ENCODE data around the gene PPP1R14B. TPM values are rescaled to one million over a fixed set of nuclear protein-coding genes. Genes with fewer than 3 reads are reported as not detected.

Gene PPP1R14B
- total RNA-seq: 26.4 TPM

- H3K9me3 ChIP-seq (ENCODE audit: low read depth, low read length): no peaks in the 10 kb centered on the region
- H3K4me3 ChIP-seq (ENCODE audit: low read length): peak within 1 kb of the TSS; percentile 66
- H3K27me3 ChIP-seq (ENCODE audit: insufficient read depth, low read length): no peaks in the 10 kb centered on the region
- H3K4me1 ChIP-seq (ENCODE audit: insufficient read depth, low read length): peaks cover 49% of the 10 kb centered on the region
Measured at GRCh38 chr11:64246871-64247728, at the start of gene PPP1R14B. TSS of gene PPP1R14B (minus strand) at chr11:64246943. CDS start at chr11:64246673, 270 bp downstream.

- no peak overlapping the region for H3K4me3 ChIP-seq (ENCODE audit: low read length)
- peaks cover 38% of the 10 kb centered on the region for H3K4me1 ChIP-seq (ENCODE audit: insufficient read depth, low read length)
- no peaks in the 10 kb centered on the region for H3K9me3 ChIP-seq (ENCODE audit: low read depth, low read length)
- H3K27me3 ChIP-seq (ENCODE audit: insufficient read depth, low read length): peaks cover 90% of the 10 kb centered on the region
Measured at GRCh38 chr11:64296236-64296635, 49.5 kb upstream of the PPP1R14B start.

- peaks cover 35% of the 10 kb centered on the region for H3K4me1 ChIP-seq (ENCODE audit: insufficient read depth, low read length)
- no peak overlapping the region for H3K4me3 ChIP-seq (ENCODE audit: low read length)
- peaks cover 92% of the 10 kb centered on the region for H3K27me3 ChIP-seq (ENCODE audit: insufficient read depth, low read length)
- no peaks in the 10 kb centered on the region for H3K9me3 ChIP-seq (ENCODE audit: low read depth, low read length)
Measured at GRCh38 chr11:64295760-64296159, 49.0 kb upstream of the PPP1R14B start.

GRCh38 chr11:64294774-64295173 is 48.0 kb upstream of the PPP1R14B start:
- H3K9me3 ChIP-seq (ENCODE audit: low read depth, low read length): no peaks in the 10 kb centered on the region
- H3K27me3 ChIP-seq (ENCODE audit: insufficient read depth, low read length): peaks cover 91% of the 10 kb centered on the region
- no peak overlapping the region for H3K4me3 ChIP-seq (ENCODE audit: low read length)
- H3K4me1 ChIP-seq (ENCODE audit: insufficient read depth, low read length): peaks cover 25% of the 10 kb centered on the region

- Histone ChIP-seq H3K27me3 (ENCODE audit: insufficient read depth, low read length) (peaks cover 69% of the 10 kb centered on the region), H3K9me3 (ENCODE audit: low read depth, low read length) (no peaks in the 10 kb centered on the region), H3K4me3 (ENCODE audit: low read length) (no peak overlapping the region), H3K4me1 (ENCODE audit: insufficient read depth, low read length) (peaks cover 16% of the 10 kb centered on the region)
Measured at GRCh38 chr11:64292460-64293254, 45.9 kb upstream of the PPP1R14B start.

GRCh38 chr11:64291752-64292459 is 45.2 kb upstream of the PPP1R14B start:
- Histone ChIP-seq H3K4me3 (ENCODE audit: low read length) (no peak overlapping the region), H3K9me3 (ENCODE audit: low read depth, low read length) (no peaks in the 10 kb centered on the region), H3K27me3 (ENCODE audit: insufficient read depth, low read length) (peaks cover 62% of the 10 kb centered on the region), H3K4me1 (ENCODE audit: insufficient read depth, low read length) (peaks cover 16% of the 10 kb centered on the region)

- Histone ChIP-seq H3K27me3 (ENCODE audit: insufficient read depth, low read length) (peaks cover 56% of the 10 kb centered on the region), H3K4me3 (ENCODE audit: low read length) (no peak within 1 kb of the TSS), H3K4me1 (ENCODE audit: insufficient read depth, low read length) (peaks cover 18% of the 10 kb centered on the region), H3K9me3 (ENCODE audit: low read depth, low read length) (no peaks in the 10 kb centered on the region)
Measured at GRCh38 chr11:64291262-64291751, 44.6 kb upstream of the PPP1R14B start, which contains the start of gene KCNK4. TSS of gene KCNK4 (plus strand) at chr11:64291302. CDS start at chr11:64293019, 1,717 bp downstream.

- Histone ChIP-seq H3K9me3 (ENCODE audit: low read depth, low read length) (no peaks in the 10 kb centered on the region), H3K4me3 (ENCODE audit: low read length) (no peak overlapping the region), H3K27me3 (ENCODE audit: insufficient read depth, low read length) (peaks cover 49% of the 10 kb centered on the region), H3K4me1 (ENCODE audit: insufficient read depth, low read length) (peaks cover 24% of the 10 kb centered on the region)
Measured at GRCh38 chr11:64290352-64291261, 43.9 kb upstream of the PPP1R14B start.

- Histone ChIP-seq H3K9me3 (ENCODE audit: low read depth, low read length) (no peaks in the 10 kb centered on the region), H3K4me3 (ENCODE audit: low read length) (no peak overlapping the region), H3K27me3 (ENCODE audit: insufficient read depth, low read length) (peaks cover 34% of the 10 kb centered on the region), H3K4me1 (ENCODE audit: insufficient read depth, low read length) (peaks cover 27% of the 10 kb centered on the region)
Measured at GRCh38 chr11:64289002-64289564, 42.3 kb upstream of the PPP1R14B start.

GRCh38 chr11:64288353-64288750 is 41.6 kb upstream of the PPP1R14B start:
- H3K4me3 ChIP-seq (ENCODE audit: low read length): no peak overlapping the region
- H3K27me3 ChIP-seq (ENCODE audit: insufficient read depth, low read length): peaks cover 26% of the 10 kb centered on the region
- no peaks in the 10 kb centered on the region for H3K9me3 ChIP-seq (ENCODE audit: low read depth, low read length)
- peaks cover 34% of the 10 kb centered on the region for H3K4me1 ChIP-seq (ENCODE audit: insufficient read depth, low read length)

- no peaks in the 10 kb centered on the region for H3K9me3 ChIP-seq (ENCODE audit: low read depth, low read length)
- H3K27me3 ChIP-seq (ENCODE audit: insufficient read depth, low read length): peaks cover 21% of the 10 kb centered on the region
- H3K4me1 ChIP-seq (ENCODE audit: insufficient read depth, low read length): peaks cover 35% of the 10 kb centered on the region
- no peak overlapping the region for H3K4me3 ChIP-seq (ENCODE audit: low read length)
Measured at GRCh38 chr11:64287676-64288352, 41.1 kb upstream of the PPP1R14B start.

GRCh38 chr11:64286801-64287159 is 40.0 kb upstream of the PPP1R14B start:
- H3K27me3 ChIP-seq (ENCODE audit: insufficient read depth, low read length): peaks cover 15% of the 10 kb centered on the region
- H3K4me1 ChIP-seq (ENCODE audit: insufficient read depth, low read length): peaks cover 25% of the 10 kb centered on the region
- H3K4me3 ChIP-seq (ENCODE audit: low read length): no peak overlapping the region
- no peaks in the 10 kb centered on the region for H3K9me3 ChIP-seq (ENCODE audit: low read depth, low read length)

All from mononuclear cell (primary cell).